Measurements from ENCODE around the gene ADRM1.

- TF ChIP-seq CTCF (IDR thresholded peaks at IDR 0.05; ENCODE audit: low read length) (no peak), EZH2 (IDR thresholded peaks at IDR 0.05; ENCODE audit: borderline replicate concordance, low read length) (no peak)
Observed at GRCh38 chr20:62347445-62347844, 44.6 kb downstream of the ADRM1 start.
